Neuronal stem cell (in vitro differentiated cells): Measurements from ENCODE around the gene NAE1. TPM values are rescaled to one million over a fixed set of nuclear protein-coding genes. Genes with fewer than 3 reads are reported as not detected.

ENCODE experiments used
- DNase-seq: peaks from one replicate; pipeline ENCODE4 v3.0.0-alpha.2; 2013; ENCODE audit warnings: low spot score
- H2AFZ ChIP-seq: one replicate; pipeline ENCODE4 v1.6.1; 2013; ENCODE audit warnings: mild to moderate bottlenecking, low read length, inconsistent platforms
- H2AK5ac ChIP-seq: 2 replicates; pipeline ENCODE4 v1.6.1; 2013; ENCODE audit warnings: low read depth, mild to moderate bottlenecking, inconsistent platforms, low read length, moderate library complexity, mixed read lengths
- H2BK120ac ChIP-seq: 2 replicates; pipeline ENCODE4 v1.6.1; 2013; ENCODE audit warnings: low read depth, mild to moderate bottlenecking, inconsistent platforms, low read length, moderate library complexity, mixed read lengths
- H2BK12ac ChIP-seq: one replicate; pipeline ENCODE4 v1.6.1; 2013; ENCODE audit warnings: low read length, inconsistent platforms
- H2BK15ac ChIP-seq: 2 replicates; pipeline ENCODE4 v1.6.1; 2013; ENCODE audit warnings: mild to moderate bottlenecking, low read length, inconsistent platforms, mixed read lengths
- H2BK5ac ChIP-seq: one replicate; pipeline ENCODE4 v1.6.1; 2013; ENCODE audit warnings: inconsistent platforms, mild to moderate bottlenecking, low read length, moderate library complexity
- H3K14ac ChIP-seq: one replicate; pipeline ENCODE4 v1.6.1; 2013; ENCODE audit warnings: low read length, inconsistent platforms
- H3K18ac ChIP-seq: 2 replicates; pipeline ENCODE4 v1.6.1; 2013; ENCODE audit warnings: low read length, inconsistent platforms
- H3K23ac ChIP-seq: 2 replicates; pipeline ENCODE4 v1.6.1; 2013; ENCODE audit warnings: low read depth, mild to moderate bottlenecking, mixed read lengths, low read length, inconsistent platforms; ENCODE audit not compliant: poor library complexity
- H3K27ac ChIP-seq: replicated peaks from 3 replicates; pipeline ENCODE4 v1.5.1; 2013; ENCODE audit warnings: low read length, inconsistent platforms
- H3K27me3 ChIP-seq, 3 experiments: 2 replicates each; pipeline ENCODE4 v1.6.1; 2013; ENCODE audit warnings: low read length in 3 of 3, mild to moderate bottlenecking in 2 of 3, inconsistent platforms in 1 of 3, low read depth in 1 of 3, mixed read lengths in 1 of 3, moderate library complexity in 1 of 3; ENCODE audit not compliant: control insufficient read depth in 3 of 3, insufficient read depth in 3 of 3
- H3K36me3 ChIP-seq, 2 donors: replicated peaks in 1 of 2; 2 replicates each; pipeline ENCODE4 v1.6.1; 2013; ENCODE audit warnings: low read length in 2 of 2; ENCODE audit not compliant: control insufficient read depth in 2 of 2, insufficient read depth in 2 of 2
- H3K4ac ChIP-seq: 2 replicates; pipeline ENCODE4 v1.6.1; 2013; ENCODE audit warnings: inconsistent platforms, mild to moderate bottlenecking, low read length, moderate library complexity
- H3K4me1 ChIP-seq, 2 donors: 1 replicate in 1 of 2; 2 replicates in 1 of 2; pipeline ENCODE4 v1.6.1; 2013; ENCODE audit warnings: low read length in 2 of 2, low read depth in 1 of 2; ENCODE audit not compliant: control insufficient read depth in 2 of 2, insufficient read depth in 1 of 2
- H3K4me2 ChIP-seq: one replicate; pipeline ENCODE4 v1.6.1; 2013; ENCODE audit warnings: mild to moderate bottlenecking, low read length, inconsistent platforms; ENCODE audit not compliant: insufficient read depth, poor library complexity, severe bottlenecking
- H3K4me3 ChIP-seq, 2 donors: 2 replicates each; pipeline ENCODE4 v1.5.1; 2013; ENCODE audit warnings: low read length in 2 of 2, mild to moderate bottlenecking in 2 of 2, inconsistent platforms in 1 of 2, moderate library complexity in 1 of 2
- H3K79me1 ChIP-seq: one replicate; pipeline ENCODE4 v1.6.1; 2013; ENCODE audit warnings: low read depth, mild to moderate bottlenecking, inconsistent platforms, low read length, moderate library complexity
- H3K9ac ChIP-seq: one replicate; pipeline ENCODE4 v1.6.1; 2013; ENCODE audit warnings: mild to moderate bottlenecking, low read depth, low read length, inconsistent platforms; ENCODE audit not compliant: poor library complexity
- H3K9me3 ChIP-seq, 2 donors: replicated peaks in 1 of 2; 2 replicates each; pipeline versions ENCODE3 to v1.6.1; 2013; ENCODE audit warnings: low read length in 2 of 2, mild to moderate bottlenecking in 2 of 2, inconsistent platforms in 1 of 2, low read depth in 1 of 2, mixed read lengths in 1 of 2, moderate library complexity in 1 of 2; ENCODE audit not compliant: control insufficient read depth in 2 of 2, insufficient read depth in 1 of 2
- H4K8ac ChIP-seq: one replicate; pipeline ENCODE4 v1.6.1; 2013; ENCODE audit warnings: low read depth, mild to moderate bottlenecking, inconsistent platforms, low read length, moderate library complexity
- H4K91ac ChIP-seq: one replicate; pipeline ENCODE4 v1.6.1; 2013; ENCODE audit warnings: low read length, low read depth, mild to moderate bottlenecking, inconsistent platforms; ENCODE audit not compliant: poor library complexity
- WGBS, 2 donors: extraction: QIAGEN DNeasy Blood & Tissue Kit; methylation state at CpG; one replicate each; pipeline ENCODE4 v1.1.7; 2013; ENCODE audit warnings: missing lambda C conversion rate in 2 of 2, mixed read lengths in 1 of 2; ENCODE audit not compliant: insufficient read length in 2 of 2, insufficient replicate concordance in 1 of 2; ENCODE audit errors: extremely low coverage in 2 of 2; 5-methylcytosine and 5-hydroxymethylcytosine counted together
- polyA plus RNA-seq, 2 experiments: library from polyadenylated mRNA; stranded (reverse); fragments of 200-250 nt; gene quantifications; one replicate each; pipeline ENCODE4 v1.2.3, GENCODE V29; 2013

The NAE1 gene
- polyA plus RNA-seq (2013, experiment 1 of 2), result 239 TPM
- polyA plus RNA-seq (2013, experiment 2 of 2), result 243 TPM

GRCh38 chr16:66830422-66831404 is at the start of gene NAE1:
Gene NAE1, minus strand, starts transcription at chr16:66830976. Its CDS starts 77 bp downstream, at chr16:66830899.
- H2BK12ac ChIP-seq, result no peak within 1 kb of the TSS
- H2AK5ac ChIP-seq, result peak within 1 kb of the TSS; percentile 73
- H2BK120ac ChIP-seq, result no peak within 1 kb of the TSS
- H3K27ac ChIP-seq, result peak within 1 kb of the TSS; percentile 73
- peak within 1 kb of the TSS; percentile 85 for H2AFZ ChIP-seq
- peak within 1 kb of the TSS; percentile 98 for H3K18ac ChIP-seq
- H4K91ac ChIP-seq, result no peak within 1 kb of the TSS
- H3K14ac ChIP-seq, result peak within 1 kb of the TSS; percentile 96
- WGBS, 2 donors, result no CpG with 5 or more reads among the region's 84 CpGs
- peak within 1 kb of the TSS; percentile 71 for H3K4me2 ChIP-seq
- peak within 1 kb of the TSS; percentile 66 for H3K23ac ChIP-seq
- peaks cover 10 to 39% of the 10 kb centered on the region in 2 donors for H3K36me3 ChIP-seq
- H2BK15ac ChIP-seq, result no peak within 1 kb of the TSS
- no peaks in the 10 kb centered on the region for H3K79me1 ChIP-seq
- peak; percentile 91 for DNase-seq
- H3K27me3 ChIP-seq, result peaks cover 0 to 30% (median 0%) of the 10 kb centered on the region in 3 experiments
- H2BK5ac ChIP-seq, result peak within 1 kb of the TSS; percentile 85
- no peak within 1 kb of the TSS for H3K4ac ChIP-seq
- H4K8ac ChIP-seq, result no peak within 1 kb of the TSS
- peak within 1 kb of the TSS; percentile 87 to 96 for H3K4me3 ChIP-seq
- H3K4me1 ChIP-seq, result peaks cover 5 to 7% of the 10 kb centered on the region in 2 donors
- no peaks in the 10 kb centered on the region for H3K9me3 ChIP-seq
- peak within 1 kb of the TSS; percentile 86 for H3K9ac ChIP-seq

- H3K36me3 ChIP-seq, result no peaks in the 10 kb centered on the region
- H3K18ac ChIP-seq, result no peak overlapping the region
- H2AK5ac ChIP-seq, result no peak overlapping the region
- no peak overlapping the region for H4K8ac ChIP-seq
- no peak overlapping the region for H3K4ac ChIP-seq
- H2BK120ac ChIP-seq, result no peak overlapping the region
- H2AFZ ChIP-seq, result no peak overlapping the region
- no peak overlapping the region for H2BK15ac ChIP-seq
- no peaks in the 10 kb centered on the region for H3K27me3 ChIP-seq
- H3K79me1 ChIP-seq, result peaks cover 5% of the 10 kb centered on the region
- no peak overlapping the region for H3K14ac ChIP-seq
- DNase-seq, result no peak
- no peak overlapping the region for H2BK5ac ChIP-seq
- no CpG with 5 or more reads among the region's 5 CpGs for WGBS, 2 donors
- H3K4me1 ChIP-seq, result peaks cover 8 to 14% of the 10 kb centered on the region in 2 donors
- H2BK12ac ChIP-seq, result no peak overlapping the region
- no peaks in the 10 kb centered on the region for H3K9me3 ChIP-seq
- no peak overlapping the region for H4K91ac ChIP-seq
- H3K4me2 ChIP-seq, result no peak overlapping the region
- no peak overlapping the region for H3K23ac ChIP-seq
- no peak overlapping the region for H3K27ac ChIP-seq
- H3K9ac ChIP-seq, result no peak overlapping the region
- H3K4me3 ChIP-seq, result no peak overlapping the region
Observed at GRCh38 chr16:66878067-66878466, 47.3 kb upstream of the NAE1 start.

GRCh38 chr16:66874079-66874775 is 43.5 kb upstream of the NAE1 start:
- Histone ChIP-seq H3K9ac (no peak overlapping the region), H3K79me1 (no peaks in the 10 kb centered on the region), H2BK12ac (no peak overlapping the region), H3K36me3 (no peaks in the 10 kb centered on the region), H3K4me1 (peaks cover 3 to 15% of the 10 kb centered on the region in 2 donors), H2AFZ (no peak overlapping the region), H2BK120ac (no peak overlapping the region), H3K4me3 (no peak overlapping the region), H3K27ac (no peak overlapping the region), H2AK5ac (no peak overlapping the region), H3K9me3 (no peaks in the 10 kb centered on the region), H3K27me3 (peaks cover 0 to 10% (median 6%) of the 10 kb centered on the region in 3 experiments), H3K4me2 (no peak overlapping the region), H3K14ac (no peak overlapping the region), H2BK15ac (no peak overlapping the region), H4K8ac (no peak overlapping the region), H2BK5ac (no peak overlapping the region), H4K91ac (no peak overlapping the region), H3K18ac (no peak overlapping the region), H3K23ac (no peak overlapping the region), H3K4ac (no peak overlapping the region)
- DNase-seq, result no peak
- no CpG with 5 or more reads among the region's 1 CpG for WGBS, 2 donors

- H2AFZ ChIP-seq, result no peak overlapping the region
- H3K4me1 ChIP-seq, result peaks cover 3 to 15% of the 10 kb centered on the region in 2 donors
- no peak overlapping the region for H3K14ac ChIP-seq
- no peak overlapping the region for H3K23ac ChIP-seq
- no peak overlapping the region for H2BK15ac ChIP-seq
- no peak overlapping the region for H3K9ac ChIP-seq
- no peak overlapping the region for H3K4me3 ChIP-seq
- no peak for DNase-seq
- no peak overlapping the region for H4K8ac ChIP-seq
- H2AK5ac ChIP-seq, result no peak overlapping the region
- no peak overlapping the region for H4K91ac ChIP-seq
- H2BK120ac ChIP-seq, result no peak overlapping the region
- no peak overlapping the region for H3K4me2 ChIP-seq
- peaks cover 0 to 10% (median 6%) of the 10 kb centered on the region in 3 experiments for H3K27me3 ChIP-seq
- H3K18ac ChIP-seq, result no peak overlapping the region
- H2BK12ac ChIP-seq, result no peak overlapping the region
- no peak overlapping the region for H3K27ac ChIP-seq
- H3K9me3 ChIP-seq, result no peaks in the 10 kb centered on the region
- no peaks in the 10 kb centered on the region for H3K36me3 ChIP-seq
- H3K79me1 ChIP-seq, result no peaks in the 10 kb centered on the region
- no peak overlapping the region for H3K4ac ChIP-seq
- H2BK5ac ChIP-seq, result no peak overlapping the region
Observed at GRCh38 chr16:66873685-66874055, 42.9 kb upstream of the NAE1 start.
